Measurements from ENCODE around the gene CDK17.

Gene CDK17

GRCh38 chr12:96313606-96314005, 86.6 kb downstream of the CDK17 start:
- TF ChIP-seq CTCF (IDR thresholded peaks at IDR 0.05) = no peak
- no peak overlapping the region for H3K4me2 ChIP-seq (ENCODE audit: low read length)
- H3K4me1 ChIP-seq = no peaks in the 10 kb centered on the region
- H2AFZ ChIP-seq = no peak overlapping the region
- H3K79me2 ChIP-seq = no peaks in the 10 kb centered on the region
- H3K36me3 ChIP-seq (ENCODE audit: control insufficient read depth, insufficient read depth, low read length) = no peaks in the 10 kb centered on the region
- no peaks in the 10 kb centered on the region for H3K9me3 ChIP-seq (ENCODE audit: control insufficient read depth, low read length)
- no peaks in the 10 kb centered on the region for H3K27me3 ChIP-seq (ENCODE audit: control insufficient read depth, insufficient read depth, low read length)
- no peak overlapping the region for H3K27ac ChIP-seq
- H3K4me3 ChIP-seq (ENCODE audit: low read depth, low read length) = no peak overlapping the region
- no peak overlapping the region for H3K9ac ChIP-seq

GRCh38 chr12:96311191-96311590, 89.0 kb downstream of the CDK17 start:
- no peaks in the 10 kb centered on the region for H3K79me2 ChIP-seq
- H2AFZ ChIP-seq = no peak overlapping the region
- no peaks in the 10 kb centered on the region for H3K27me3 ChIP-seq (ENCODE audit: control insufficient read depth, insufficient read depth, low read length)
- no peak for TF ChIP-seq CTCF (IDR thresholded peaks at IDR 0.05)
- H3K4me2 ChIP-seq (ENCODE audit: low read length) = no peak overlapping the region
- H3K9ac ChIP-seq = no peak overlapping the region
- no peaks in the 10 kb centered on the region for H3K36me3 ChIP-seq (ENCODE audit: control insufficient read depth, insufficient read depth, low read length)
- no peak overlapping the region for H3K27ac ChIP-seq
- no peak overlapping the region for H3K4me3 ChIP-seq (ENCODE audit: low read depth, low read length)
- H3K9me3 ChIP-seq (ENCODE audit: control insufficient read depth, low read length) = no peaks in the 10 kb centered on the region
- H3K4me1 ChIP-seq = peaks cover 4% of the 10 kb centered on the region

- H3K4me1 ChIP-seq = peaks cover 4% of the 10 kb centered on the region
- no peak overlapping the region for H3K4me3 ChIP-seq (ENCODE audit: low read depth, low read length)
- no peak overlapping the region for H3K27ac ChIP-seq
- no peak overlapping the region for H2AFZ ChIP-seq
- H3K36me3 ChIP-seq (ENCODE audit: control insufficient read depth, insufficient read depth, low read length) = no peaks in the 10 kb centered on the region
- H3K9me3 ChIP-seq (ENCODE audit: control insufficient read depth, low read length) = no peaks in the 10 kb centered on the region
- no peaks in the 10 kb centered on the region for H3K27me3 ChIP-seq (ENCODE audit: control insufficient read depth, insufficient read depth, low read length)
- H3K4me2 ChIP-seq (ENCODE audit: low read length) = no peak overlapping the region
- no peak overlapping the region for H3K9ac ChIP-seq
- peaks cover 4% of the 10 kb centered on the region for H3K79me2 ChIP-seq
- no peak for TF ChIP-seq CTCF (IDR thresholded peaks at IDR 0.05)
Observed at GRCh38 chr12:96310067-96310466, 90.2 kb downstream of the CDK17 start.

- peaks cover 8% of the 10 kb centered on the region for H3K79me2 ChIP-seq
- no peaks in the 10 kb centered on the region for H3K27me3 ChIP-seq (ENCODE audit: control insufficient read depth, insufficient read depth, low read length)
- H3K27ac ChIP-seq = no peak overlapping the region
- no peak for TF ChIP-seq CTCF (IDR thresholded peaks at IDR 0.05)
- H3K4me3 ChIP-seq (ENCODE audit: low read depth, low read length) = no peak overlapping the region
- no peak overlapping the region for H3K9ac ChIP-seq
- no peak overlapping the region for H3K4me2 ChIP-seq (ENCODE audit: low read length)
- no peaks in the 10 kb centered on the region for H3K36me3 ChIP-seq (ENCODE audit: control insufficient read depth, insufficient read depth, low read length)
- H3K9me3 ChIP-seq (ENCODE audit: control insufficient read depth, low read length) = no peaks in the 10 kb centered on the region
- peaks cover 4% of the 10 kb centered on the region for H3K4me1 ChIP-seq
- no peak overlapping the region for H2AFZ ChIP-seq
Observed at GRCh38 chr12:96308881-96309280, 91.4 kb downstream of the CDK17 start.

GRCh38 chr12:96305665-96306064, 94.6 kb downstream of the CDK17 start:
- Histone ChIP-seq H3K9ac (no peak overlapping the region), H2AFZ (no peak overlapping the region), H3K27ac (no peak overlapping the region), H3K4me3 (ENCODE audit: low read depth, low read length) (no peak overlapping the region), H3K4me1 (peaks cover 4% of the 10 kb centered on the region), H3K9me3 (ENCODE audit: control insufficient read depth, low read length) (no peaks in the 10 kb centered on the region), H3K79me2 (peaks cover 8% of the 10 kb centered on the region), H3K4me2 (ENCODE audit: low read length) (no peak overlapping the region), H3K27me3 (ENCODE audit: control insufficient read depth, insufficient read depth, low read length) (no peaks in the 10 kb centered on the region), H3K36me3 (ENCODE audit: control insufficient read depth, insufficient read depth, low read length) (no peaks in the 10 kb centered on the region)
- no peak for TF ChIP-seq CTCF (IDR thresholded peaks at IDR 0.05)
